ENCODE results near the gene VAT1. TPM values are rescaled to one million over a fixed set of nuclear protein-coding genes. Genes with fewer than 3 reads are reported as not detected.
A peak's percentile ranks its signal among the peaks of the same experiment; 100 is the strongest.

Gene VAT1
- total and polyA plus RNA-seq, 2 of the 13 experiments (the other 11 are each of a cell fraction or from before 2014, with no cell fraction given): 143 to 205 TPM

DNA sequence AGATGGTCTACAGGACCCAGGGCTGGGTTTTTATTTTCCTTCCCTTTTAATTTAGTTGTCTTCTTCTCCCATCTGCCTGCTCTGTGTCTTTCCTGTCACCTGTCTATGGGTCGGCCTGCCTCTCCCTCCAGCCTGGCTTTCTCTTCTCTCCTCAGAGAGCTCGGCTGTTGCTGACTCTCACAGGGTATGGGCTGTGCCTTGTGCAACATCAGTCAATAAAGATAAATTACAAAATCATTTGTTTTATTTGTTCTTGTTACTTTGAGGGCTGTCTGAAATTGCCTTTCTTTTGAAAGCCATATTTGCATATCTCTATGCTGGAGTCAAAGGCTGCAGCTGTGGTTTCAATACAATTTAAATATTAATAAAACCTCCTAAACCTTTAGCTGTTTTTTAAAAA lies 18.5 kb upstream of the VAT1 start (continued):
- TF ChIP-seq RARA (CRISPR knock-in tag; IDR thresholded peaks at IDR 0.05): no peak
- TF ChIP-seq, protein P1, sequence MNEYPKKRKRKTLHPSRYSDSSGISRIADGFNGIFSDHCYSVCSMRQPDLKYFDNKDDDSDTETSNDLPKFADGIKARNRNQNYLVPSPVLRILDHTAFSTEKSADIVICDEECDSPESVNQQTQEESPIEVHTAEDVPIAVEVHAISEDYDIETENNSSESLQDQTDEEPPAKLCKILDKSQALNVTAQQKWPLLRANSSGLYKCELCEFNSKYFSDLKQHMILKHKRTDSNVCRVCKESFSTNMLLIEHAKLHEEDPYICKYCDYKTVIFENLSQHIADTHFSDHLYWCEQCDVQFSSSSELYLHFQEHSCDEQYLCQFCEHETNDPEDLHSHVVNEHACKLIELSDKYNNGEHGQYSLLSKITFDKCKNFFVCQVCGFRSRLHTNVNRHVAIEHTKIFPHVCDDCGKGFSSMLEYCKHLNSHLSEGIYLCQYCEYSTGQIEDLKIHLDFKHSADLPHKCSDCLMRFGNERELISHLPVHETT (CRISPR knock-in tag; conservative IDR thresholded peaks at IDR 0.05): no peak
- TF ChIP-seq, protein P2, sequence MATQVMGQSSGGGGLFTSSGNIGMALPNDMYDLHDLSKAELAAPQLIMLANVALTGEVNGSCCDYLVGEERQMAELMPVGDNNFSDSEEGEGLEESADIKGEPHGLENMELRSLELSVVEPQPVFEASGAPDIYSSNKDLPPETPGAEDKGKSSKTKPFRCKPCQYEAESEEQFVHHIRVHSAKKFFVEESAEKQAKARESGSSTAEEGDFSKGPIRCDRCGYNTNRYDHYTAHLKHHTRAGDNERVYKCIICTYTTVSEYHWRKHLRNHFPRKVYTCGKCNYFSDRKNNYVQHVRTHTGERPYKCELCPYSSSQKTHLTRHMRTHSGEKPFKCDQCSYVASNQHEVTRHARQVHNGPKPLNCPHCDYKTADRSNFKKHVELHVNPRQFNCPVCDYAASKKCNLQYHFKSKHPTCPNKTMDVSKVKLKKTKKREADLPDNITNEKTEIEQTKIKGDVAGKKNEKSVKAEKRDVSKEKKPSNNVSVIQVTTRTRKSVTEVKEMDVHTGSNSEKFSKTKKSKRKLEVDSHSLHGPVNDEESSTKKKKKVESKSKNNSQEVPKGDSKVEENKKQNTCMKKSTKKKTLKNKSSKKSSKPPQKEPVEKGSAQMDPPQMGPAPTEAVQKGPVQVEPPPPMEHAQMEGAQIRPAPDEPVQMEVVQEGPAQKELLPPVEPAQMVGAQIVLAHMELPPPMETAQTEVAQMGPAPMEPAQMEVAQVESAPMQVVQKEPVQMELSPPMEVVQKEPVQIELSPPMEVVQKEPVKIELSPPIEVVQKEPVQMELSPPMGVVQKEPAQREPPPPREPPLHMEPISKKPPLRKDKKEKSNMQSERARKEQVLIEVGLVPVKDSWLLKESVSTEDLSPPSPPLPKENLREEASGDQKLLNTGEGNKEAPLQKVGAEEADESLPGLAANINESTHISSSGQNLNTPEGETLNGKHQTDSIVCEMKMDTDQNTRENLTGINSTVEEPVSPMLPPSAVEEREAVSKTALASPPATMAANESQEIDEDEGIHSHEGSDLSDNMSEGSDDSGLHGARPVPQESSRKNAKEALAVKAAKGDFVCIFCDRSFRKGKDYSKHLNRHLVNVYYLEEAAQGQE (IDR thresholded peaks at IDR 0.05; ENCODE audit: borderline replicate concordance in 1 of 2, low read depth in 1 of 2, low read length in 2 of 2): no peak
- TF ChIP-seq ARHGAP35 (CRISPR knock-in tag; IDR thresholded peaks at IDR 0.05; ENCODE audit: borderline replicate concordance): no peak
- no peak for TF ChIP-seq PCBP1 (IDR thresholded peaks at IDR 0.05; ENCODE audit: borderline replicate concordance, low read depth, low read length)
- TF ChIP-seq ZSCAN22 (CRISPR knock-in tag; IDR thresholded peaks at IDR 0.05): no peak
- TF ChIP-seq, protein P3, sequence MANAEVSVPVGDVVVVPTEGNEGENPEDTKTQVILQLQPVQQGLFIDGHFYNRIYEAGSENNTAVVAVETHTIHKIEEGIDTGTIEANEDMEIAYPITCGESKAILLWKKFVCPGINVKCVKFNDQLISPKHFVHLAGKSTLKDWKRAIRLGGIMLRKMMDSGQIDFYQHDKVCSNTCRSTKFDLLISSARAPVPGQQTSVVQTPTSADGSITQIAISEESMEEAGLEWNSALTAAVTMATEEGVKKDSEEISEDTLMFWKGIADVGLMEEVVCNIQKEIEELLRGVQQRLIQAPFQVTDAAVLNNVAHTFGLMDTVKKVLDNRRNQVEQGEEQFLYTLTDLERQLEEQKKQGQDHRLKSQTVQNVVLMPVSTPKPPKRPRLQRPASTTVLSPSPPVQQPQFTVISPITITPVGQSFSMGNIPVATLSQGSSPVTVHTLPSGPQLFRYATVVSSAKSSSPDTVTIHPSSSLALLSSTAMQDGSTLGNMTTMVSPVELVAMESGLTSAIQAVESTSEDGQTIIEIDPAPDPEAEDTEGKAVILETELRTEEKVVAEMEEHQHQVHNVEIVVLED (CRISPR knock-in tag; IDR thresholded peaks at IDR 0.05; ENCODE audit: borderline replicate concordance): no peak
- TF ChIP-seq, protein P4, sequence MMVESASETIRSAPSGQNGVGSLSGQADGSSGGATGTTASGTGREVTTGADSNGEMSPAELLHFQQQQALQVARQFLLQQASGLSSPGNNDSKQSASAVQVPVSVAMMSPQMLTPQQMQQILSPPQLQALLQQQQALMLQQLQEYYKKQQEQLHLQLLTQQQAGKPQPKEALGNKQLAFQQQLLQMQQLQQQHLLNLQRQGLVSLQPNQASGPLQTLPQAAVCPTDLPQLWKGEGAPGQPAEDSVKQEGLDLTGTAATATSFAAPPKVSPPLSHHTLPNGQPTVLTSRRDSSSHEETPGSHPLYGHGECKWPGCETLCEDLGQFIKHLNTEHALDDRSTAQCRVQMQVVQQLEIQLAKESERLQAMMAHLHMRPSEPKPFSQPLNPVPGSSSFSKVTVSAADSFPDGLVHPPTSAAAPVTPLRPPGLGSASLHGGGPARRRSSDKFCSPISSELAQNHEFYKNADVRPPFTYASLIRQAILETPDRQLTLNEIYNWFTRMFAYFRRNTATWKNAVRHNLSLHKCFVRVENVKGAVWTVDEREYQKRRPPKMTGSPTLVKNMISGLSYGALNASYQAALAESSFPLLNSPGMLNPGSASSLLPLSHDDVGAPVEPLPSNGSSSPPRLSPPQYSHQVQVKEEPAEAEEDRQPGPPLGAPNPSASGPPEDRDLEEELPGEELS (CRISPR knock-in tag; IDR thresholded peaks at IDR 0.05): peak; percentile 37; the same call in 1 of the 2 replicates
- no peak for TF ChIP-seq RBAK (CRISPR knock-in tag; IDR thresholded peaks at IDR 0.05)
- TF ChIP-seq ZNF883 (CRISPR knock-in tag; IDR thresholded peaks at IDR 0.05; ENCODE audit: not compliant biosample characterization): no peak
- TF ChIP-seq ZNF274 (CRISPR knock-in tag; IDR thresholded peaks at IDR 0.05): no peak
- no peak for TF ChIP-seq SMAD1 (CRISPR knock-in tag; IDR thresholded peaks at IDR 0.05; ENCODE audit: borderline replicate concordance, low read depth)
- TF ChIP-seq NR2C2 (CRISPR knock-in tag; IDR thresholded peaks at IDR 0.05; ENCODE audit: borderline replicate concordance): no peak; the same call in 1 of the 2 replicates
- TF ChIP-seq DPF2 (CRISPR knock-in tag; IDR thresholded peaks at IDR 0.05; ENCODE audit: borderline replicate concordance, low read depth): no peak
- TF ChIP-seq ZFP41 (CRISPR knock-in tag; IDR thresholded peaks at IDR 0.05; ENCODE audit: borderline replicate concordance): no peak
- no peak for TF ChIP-seq NFE2L2 (IDR thresholded peaks at IDR 0.05; ENCODE audit: low read length)
- no peak for TF ChIP-seq KLF9 (CRISPR knock-in tag; IDR thresholded peaks at IDR 0.05; ENCODE audit: low read depth)
- TF ChIP-seq SSRP1 (CRISPR knock-in tag; IDR thresholded peaks at IDR 0.05): no peak
- TF ChIP-seq ZNF614 (CRISPR knock-in tag; IDR thresholded peaks at IDR 0.05; ENCODE audit: borderline replicate concordance): no peak
- TF ChIP-seq DMAP1 (CRISPR knock-in tag; IDR thresholded peaks at IDR 0.05): no peak
- peak; percentile 95 for TF ChIP-seq CEBPB (IDR thresholded peaks at IDR 0.05; ENCODE audit: borderline replicate concordance, low read depth, low read length)
- TF ChIP-seq MED13 (CRISPR knock-in tag; IDR thresholded peaks at IDR 0.05): no peak
- no peak for TF ChIP-seq ZFY (CRISPR knock-in tag; IDR thresholded peaks at IDR 0.05)
